ENCODE data around the gene SYNE1. TPM values are rescaled to one million over a fixed set of nuclear protein-coding genes. Genes with fewer than 3 reads are reported as not detected.

SYNE1 gene
- total RNA-seq, 2 experiments from 2014 or later = 74.6 to 140 TPM

DNA sequence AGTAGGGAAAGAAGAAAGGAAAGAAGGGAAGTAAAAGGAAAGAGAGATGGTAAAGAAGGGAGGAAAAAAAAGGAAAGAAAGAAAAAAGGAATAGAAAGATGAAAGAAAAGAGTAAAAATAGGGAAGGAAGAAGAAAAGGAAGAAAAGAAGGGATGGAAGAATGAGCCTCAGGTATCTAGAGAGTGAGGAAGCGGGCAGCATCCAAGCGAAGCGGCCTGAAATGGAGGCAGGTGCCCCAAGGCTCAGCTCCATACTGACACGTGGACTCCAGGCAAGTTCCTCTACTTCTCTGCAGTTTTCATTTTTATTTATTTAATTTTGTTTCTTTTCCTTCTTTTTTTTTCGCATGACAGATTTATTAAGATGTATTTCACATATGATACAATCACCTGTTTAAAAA lies 456.6 kb downstream of the SYNE1 start:
- no TSS peak for BruUV-seq (replicated peaks)

DNA sequence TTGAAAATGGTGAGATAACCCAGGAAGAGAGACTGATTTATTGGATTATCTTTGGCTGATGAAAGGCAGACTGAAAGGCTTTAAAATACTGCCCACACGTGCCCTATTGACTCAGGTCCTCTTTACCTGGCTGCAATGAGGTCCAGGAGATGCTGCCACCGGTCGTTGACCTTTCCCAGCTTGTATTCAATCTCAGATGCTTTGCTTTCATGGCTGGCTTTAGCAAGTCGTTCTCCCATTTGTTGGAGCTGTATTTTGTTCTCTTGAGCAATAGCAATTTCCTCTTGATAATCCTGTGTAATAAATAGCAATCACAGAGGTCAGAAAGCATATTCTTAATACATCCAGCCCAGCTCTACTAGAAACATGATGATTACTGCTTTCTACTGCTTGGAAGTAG lies 460.9 kb downstream of the SYNE1 start:
- no peaks in the 10 kb centered on the region for H3K9me2 ChIP-seq (ENCODE audit: insufficient read depth, low read length)
- H3K27ac ChIP-seq (ENCODE audit: low read depth, low read length, poor library complexity, severe bottlenecking) = no peak overlapping the region
- peaks cover 82% of the 10 kb centered on the region for H3K36me3 ChIP-seq (ENCODE audit: insufficient read depth, low read length)
- POLR2A ChIA-PET = interaction anchor here (0.6 kb wide), 2 partner anchors 96 to 1416 kb away, joined by 3 read pairs; no protein-coding TSS in a partner anchor
- no peak for TF ChIP-seq EZH2phosphoT487 (IDR thresholded peaks at IDR 0.05; ENCODE audit: borderline replicate concordance, low read depth, low read length)
- TF ChIP-seq, protein P1, sequence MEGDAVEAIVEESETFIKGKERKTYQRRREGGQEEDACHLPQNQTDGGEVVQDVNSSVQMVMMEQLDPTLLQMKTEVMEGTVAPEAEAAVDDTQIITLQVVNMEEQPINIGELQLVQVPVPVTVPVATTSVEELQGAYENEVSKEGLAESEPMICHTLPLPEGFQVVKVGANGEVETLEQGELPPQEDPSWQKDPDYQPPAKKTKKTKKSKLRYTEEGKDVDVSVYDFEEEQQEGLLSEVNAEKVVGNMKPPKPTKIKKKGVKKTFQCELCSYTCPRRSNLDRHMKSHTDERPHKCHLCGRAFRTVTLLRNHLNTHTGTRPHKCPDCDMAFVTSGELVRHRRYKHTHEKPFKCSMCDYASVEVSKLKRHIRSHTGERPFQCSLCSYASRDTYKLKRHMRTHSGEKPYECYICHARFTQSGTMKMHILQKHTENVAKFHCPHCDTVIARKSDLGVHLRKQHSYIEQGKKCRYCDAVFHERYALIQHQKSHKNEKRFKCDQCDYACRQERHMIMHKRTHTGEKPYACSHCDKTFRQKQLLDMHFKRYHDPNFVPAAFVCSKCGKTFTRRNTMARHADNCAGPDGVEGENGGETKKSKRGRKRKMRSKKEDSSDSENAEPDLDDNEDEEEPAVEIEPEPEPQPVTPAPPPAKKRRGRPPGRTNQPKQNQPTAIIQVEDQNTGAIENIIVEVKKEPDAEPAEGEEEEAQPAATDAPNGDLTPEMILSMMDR (conservative IDR thresholded peaks at IDR 0.05; ENCODE audit: low read length) = no peak
- no peaks in the 10 kb centered on the region for H3K4me1 ChIP-seq (ENCODE audit: insufficient read depth, low read length, poor library complexity, severe bottlenecking)
- BruUV-seq (replicated peaks) = no TSS peak
- intact Hi-C loops (cut with micrococcal nuclease; ENCODE audit: unreplicated experiment) = no loop called here
- H3K79me2 ChIP-seq (ENCODE audit: insufficient read depth, low read depth, low read length) = no peaks in the 10 kb centered on the region
- CTCF ChIA-PET (ENCODE audit: unreplicated experiment) = no interaction called here
- no peaks in the 10 kb centered on the region for H3K9me3 ChIP-seq (ENCODE audit: low read length)
- no peak overlapping the region for H3K4me3 ChIP-seq (ENCODE audit: low read depth, low read length, poor library complexity, severe bottlenecking)
- H3K4me2 ChIP-seq (ENCODE audit: low read length) = no peak overlapping the region
- no peak overlapping the region for H2AFZ ChIP-seq (ENCODE audit: low read length)
- no peak for DNase-seq (ENCODE audit: low spot score)
- no peaks in the 10 kb centered on the region for H4K20me1 ChIP-seq (ENCODE audit: insufficient read depth, low read length)

More for the DNA sequence above, 456.6 kb downstream of the SYNE1 start:
- no peak overlapping the region for H3K4me2 ChIP-seq (ENCODE audit: low read length)
- ChIA-PET POLR2A (interaction anchor here (0.5 to 0.7 kb wide), 2 partner anchors 51 to 143 kb away, joined by 3 read pairs; no protein-coding TSS in a partner anchor), CTCF (ENCODE audit: unreplicated experiment) (no interaction called here)
- H2AFZ ChIP-seq (ENCODE audit: low read length) = no peak overlapping the region
- TF ChIP-seq EZH2phosphoT487 (IDR thresholded peaks at IDR 0.05; ENCODE audit: borderline replicate concordance, low read depth, low read length) = no peak
- TF ChIP-seq, protein P1 (conservative IDR thresholded peaks at IDR 0.05; ENCODE audit: low read length) = no peak
- no peaks in the 10 kb centered on the region for H4K20me1 ChIP-seq (ENCODE audit: insufficient read depth, low read length)
- no peaks in the 10 kb centered on the region for H3K9me3 ChIP-seq (ENCODE audit: low read length)
- peaks cover 30% of the 10 kb centered on the region for H3K4me1 ChIP-seq (ENCODE audit: insufficient read depth, low read length, poor library complexity, severe bottlenecking)
- H3K27ac ChIP-seq (ENCODE audit: low read depth, low read length, poor library complexity, severe bottlenecking) = no peak overlapping the region
- peaks cover 48% of the 10 kb centered on the region for H3K36me3 ChIP-seq (ENCODE audit: insufficient read depth, low read length)
- intact Hi-C loops (cut with micrococcal nuclease; ENCODE audit: unreplicated experiment) = loop anchor here (5.0 kb wide), 2 partner anchors 502 to 802 kb away; partner anchors contain the start of gene FBXO5
- no peak for DNase-seq (ENCODE audit: low spot score)
- peaks cover 11% of the 10 kb centered on the region; the same call in 1 of the 2 replicates for H3K79me2 ChIP-seq (ENCODE audit: insufficient read depth, low read depth, low read length)
- H3K9me2 ChIP-seq (ENCODE audit: insufficient read depth, low read length) = no peaks in the 10 kb centered on the region
- H3K4me3 ChIP-seq (ENCODE audit: low read depth, low read length, poor library complexity, severe bottlenecking) = no peak overlapping the region

DNA sequence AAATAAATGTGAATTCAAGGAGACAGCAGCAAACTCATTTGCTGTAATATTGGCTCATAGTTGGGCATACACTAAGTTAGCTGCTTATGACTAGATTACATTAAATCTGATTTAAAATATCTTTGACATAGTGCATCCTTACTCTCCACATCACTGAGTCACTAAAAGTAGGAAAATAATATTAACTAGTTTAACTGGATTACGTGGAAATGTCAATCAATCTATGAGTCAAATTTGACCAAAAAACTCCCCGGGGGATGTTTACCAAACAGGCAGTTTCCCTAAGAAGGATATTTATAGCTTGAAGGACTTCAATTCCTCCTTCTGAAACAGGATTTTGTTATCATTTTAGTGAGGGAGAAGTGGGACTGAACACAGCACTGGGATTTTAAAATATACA lies 463.2 kb downstream of the SYNE1 start:
- H3K9me2 ChIP-seq (ENCODE audit: insufficient read depth, low read length) = no peaks in the 10 kb centered on the region
- no peak overlapping the region for H2AFZ ChIP-seq (ENCODE audit: low read length)
- H4K20me1 ChIP-seq (ENCODE audit: insufficient read depth, low read length) = no peaks in the 10 kb centered on the region
- no peak overlapping the region for H3K27ac ChIP-seq (ENCODE audit: low read depth, low read length, poor library complexity, severe bottlenecking)
- no peak overlapping the region for H3K4me3 ChIP-seq (ENCODE audit: low read depth, low read length, poor library complexity, severe bottlenecking)
- H3K79me2 ChIP-seq (ENCODE audit: insufficient read depth, low read depth, low read length) = no peaks in the 10 kb centered on the region
- intact Hi-C loops (cut with micrococcal nuclease; ENCODE audit: unreplicated experiment) = no loop called here
- DNase-seq (ENCODE audit: low spot score) = no peak
- H3K36me3 ChIP-seq (ENCODE audit: insufficient read depth, low read length) = peaks cover 88% of the 10 kb centered on the region
- no peaks in the 10 kb centered on the region for H3K4me1 ChIP-seq (ENCODE audit: insufficient read depth, low read length, poor library complexity, severe bottlenecking)
- ChIA-PET CTCF (ENCODE audit: unreplicated experiment) (no interaction called here), POLR2A (interaction anchor here (0.8 to 0.9 kb wide), 2 partner anchors 12 to 19 kb away, joined by 3 read pairs; no protein-coding TSS in a partner anchor)
- H3K9me3 ChIP-seq (ENCODE audit: low read length) = no peaks in the 10 kb centered on the region
- BruUV-seq (replicated peaks) = no TSS peak
- TF ChIP-seq, protein P1 (conservative IDR thresholded peaks at IDR 0.05; ENCODE audit: low read length) = no peak
- TF ChIP-seq EZH2phosphoT487 (IDR thresholded peaks at IDR 0.05; ENCODE audit: borderline replicate concordance, low read depth, low read length) = no peak
- H3K4me2 ChIP-seq (ENCODE audit: low read length) = no peak overlapping the region

All from OCI-LY7 (cell line).